HG03108 (cell line): ENCODE measurements around the gene GFOD2.
"Not testable (repeated sequence)": the region's sequence is repeated elsewhere in the genome, so short reads cannot be mapped to it uniquely, and the experiment has no call there.

ENCODE experiments used
- ATAC-seq: cut with Tn5 transposase; IDR thresholded peaks from one replicate; pipeline ENCODE4 v1.9.1; 2021; ENCODE audit warnings: moderate library complexity; ENCODE audit not compliant: unreplicated experiment

The GFOD2 gene

DNA sequence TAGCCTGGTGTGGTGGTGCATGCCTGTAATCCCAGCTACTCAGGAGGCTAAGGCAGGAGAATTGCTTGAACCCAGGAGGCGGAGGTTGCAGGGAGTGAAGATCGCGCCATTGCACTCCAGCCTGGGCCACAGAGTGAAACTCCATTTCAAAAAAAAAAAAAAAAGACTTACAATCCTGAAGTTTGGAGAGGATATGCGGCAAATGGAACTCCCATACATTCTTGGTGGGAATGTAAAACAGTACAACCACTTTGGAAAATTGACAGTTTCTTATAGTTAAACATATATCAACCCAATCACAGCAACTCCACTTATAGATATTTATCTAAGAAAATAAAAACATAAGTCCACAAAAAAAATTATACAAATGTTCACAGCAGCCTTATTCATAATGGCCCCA, 11.9 kb downstream of the GFOD2 start:
- ATAC-seq: no peak

DNA sequence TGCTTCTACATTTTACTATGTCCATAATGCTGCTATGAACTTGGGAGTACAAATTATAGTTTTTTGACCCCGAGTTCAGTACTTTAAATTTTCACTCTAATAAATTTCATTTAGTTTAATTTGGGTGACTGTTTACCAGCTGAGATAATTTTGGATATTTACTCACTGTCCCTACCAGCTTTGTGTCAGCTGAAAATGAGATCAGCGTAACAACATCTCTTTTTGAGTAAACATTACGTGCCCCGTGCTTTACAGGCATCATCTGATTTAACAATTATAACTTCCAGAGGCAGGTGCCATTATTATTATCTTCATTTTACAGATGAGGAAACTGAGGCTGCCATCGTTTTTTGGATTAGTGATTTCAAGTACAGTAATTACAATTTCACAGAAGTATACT, 15.0 kb downstream of the GFOD2 start:
- ATAC-seq: no peak

DNA sequence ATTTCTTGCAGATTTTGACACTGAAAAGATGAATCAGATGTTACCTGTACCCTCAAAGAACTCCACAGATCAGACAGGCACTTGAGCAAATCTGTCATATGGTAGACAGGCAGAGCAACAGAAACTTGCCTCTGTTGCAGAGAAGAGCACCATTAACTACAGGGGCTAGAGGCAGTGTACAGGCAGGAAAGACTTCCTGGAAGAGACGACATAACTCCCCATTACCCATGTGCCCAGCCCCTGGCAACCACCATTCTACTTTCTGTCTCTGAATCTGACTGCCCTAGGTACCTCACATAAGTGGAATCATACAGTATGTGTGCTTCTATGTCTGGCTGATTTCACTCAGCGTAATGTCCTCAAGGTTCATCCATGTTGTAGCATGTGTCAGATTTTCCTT, 15.5 kb downstream of the GFOD2 start:
- no peak for ATAC-seq

DNA sequence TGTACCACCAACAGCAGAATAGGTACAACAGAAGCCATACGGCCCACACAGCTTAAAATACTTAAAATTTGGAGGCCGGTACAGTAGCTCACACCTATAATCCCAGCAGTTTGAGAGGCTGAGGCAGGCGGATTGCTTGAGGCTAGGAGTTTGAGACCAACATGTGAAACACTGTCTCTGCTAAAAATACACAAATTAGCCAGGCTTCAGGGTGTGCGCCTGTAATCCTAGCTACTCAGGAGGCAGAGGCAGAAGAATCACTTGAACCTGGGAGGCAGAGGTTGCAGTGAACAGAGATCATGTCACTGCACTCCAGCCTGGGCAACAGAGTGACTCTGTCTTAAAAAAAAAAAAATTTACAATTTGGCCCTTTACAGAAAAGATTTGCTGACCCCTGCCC, 17.0 kb downstream of the GFOD2 start:
- no peak for ATAC-seq

DNA sequence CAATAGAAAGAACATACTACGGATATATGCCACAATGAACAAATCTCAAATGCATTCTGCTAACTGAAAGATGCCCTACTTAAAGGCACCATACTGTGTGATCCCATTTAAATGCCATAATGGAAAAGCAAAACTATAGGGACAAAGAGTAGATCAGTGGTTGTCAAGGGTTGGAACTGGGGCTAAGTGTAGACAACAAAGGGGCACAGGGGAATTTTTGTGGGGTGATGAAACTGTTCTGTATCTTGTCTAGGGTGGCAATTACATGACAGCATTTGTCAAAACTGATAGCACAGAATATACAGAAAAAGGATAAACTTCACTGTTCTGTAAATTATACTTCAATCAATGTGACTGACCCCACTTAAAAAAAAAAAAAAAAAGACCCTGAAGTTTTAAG, 17.7 kb downstream of the GFOD2 start:
- no peak for ATAC-seq

DNA sequence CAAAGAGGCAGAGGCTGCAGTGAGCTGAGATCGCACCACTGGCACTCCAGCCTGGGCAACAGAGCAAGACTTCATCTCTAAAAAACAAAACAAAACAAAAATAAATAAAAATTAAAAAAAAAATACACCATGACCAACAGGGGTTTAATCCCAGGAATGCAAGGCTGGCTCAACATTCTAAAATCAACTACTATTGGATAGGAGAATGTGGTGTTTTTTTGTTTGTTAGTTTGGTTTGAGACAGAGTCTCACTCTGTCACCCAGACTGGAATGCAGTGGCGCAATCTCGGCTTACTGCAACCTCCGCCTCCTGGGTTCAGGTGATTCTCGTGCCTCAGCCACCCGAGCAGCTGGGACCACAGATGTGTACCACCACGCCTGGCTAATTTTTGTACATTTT, 19.9 kb downstream of the GFOD2 start:
- ATAC-seq: no peak

DNA sequence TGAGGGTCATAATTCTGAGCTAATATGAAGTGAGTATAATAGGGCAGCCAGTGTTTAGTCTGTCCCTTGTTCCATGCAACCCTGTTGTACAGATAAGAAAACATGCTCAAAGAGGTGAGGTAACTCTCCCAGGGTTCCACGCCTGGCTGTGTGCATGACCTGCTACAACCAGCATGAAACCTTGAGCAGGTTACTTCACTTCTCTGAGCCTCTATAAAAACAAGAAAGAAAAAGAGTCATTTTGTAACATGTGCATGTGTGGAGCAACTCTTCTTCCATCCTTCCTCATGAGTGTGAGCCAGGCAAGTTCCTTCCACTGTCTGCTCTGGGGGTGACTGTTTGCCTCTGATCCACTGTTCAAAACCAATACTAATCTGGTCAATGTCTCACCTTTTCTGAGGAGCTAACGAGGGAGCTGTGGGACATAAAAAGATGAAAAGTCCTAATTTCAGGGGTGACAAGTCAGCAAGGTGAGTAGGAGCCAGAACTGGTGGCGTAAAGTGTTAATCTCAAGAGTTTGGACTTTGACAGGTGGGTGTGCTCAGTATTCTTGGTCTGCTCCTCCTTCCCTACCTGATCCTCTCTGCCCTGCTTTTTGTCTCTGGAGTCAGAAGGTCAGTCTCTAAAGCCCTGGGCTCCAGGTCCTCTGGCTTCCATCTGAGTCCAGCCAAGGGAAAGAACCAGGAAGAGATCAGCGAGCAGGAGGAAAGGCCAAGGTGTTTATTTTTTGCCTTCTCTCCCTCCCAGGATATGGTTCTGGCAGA, 21.5 kb downstream of the GFOD2 start:
- ATAC-seq: no peak

DNA sequence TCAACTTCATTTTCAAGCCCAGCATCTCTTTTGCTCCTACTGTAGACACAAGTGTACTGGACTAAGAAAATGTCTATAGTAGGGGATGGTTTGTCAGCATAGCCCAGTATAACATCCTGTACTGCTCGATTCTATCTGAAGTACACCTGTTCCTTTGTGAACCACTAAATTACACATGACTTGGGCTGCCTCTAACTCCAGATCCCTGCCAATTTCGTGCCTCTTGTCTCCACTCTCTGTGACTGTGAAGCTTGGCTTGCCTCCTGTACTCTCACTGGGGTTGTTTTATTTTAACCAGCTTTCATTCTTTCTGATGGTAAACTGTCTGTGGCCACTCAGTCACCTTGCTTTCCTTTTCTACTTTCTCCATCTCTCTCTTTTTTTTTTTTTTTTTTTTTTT, 24.5 kb downstream of the GFOD2 start:
- ATAC-seq: no peak

DNA sequence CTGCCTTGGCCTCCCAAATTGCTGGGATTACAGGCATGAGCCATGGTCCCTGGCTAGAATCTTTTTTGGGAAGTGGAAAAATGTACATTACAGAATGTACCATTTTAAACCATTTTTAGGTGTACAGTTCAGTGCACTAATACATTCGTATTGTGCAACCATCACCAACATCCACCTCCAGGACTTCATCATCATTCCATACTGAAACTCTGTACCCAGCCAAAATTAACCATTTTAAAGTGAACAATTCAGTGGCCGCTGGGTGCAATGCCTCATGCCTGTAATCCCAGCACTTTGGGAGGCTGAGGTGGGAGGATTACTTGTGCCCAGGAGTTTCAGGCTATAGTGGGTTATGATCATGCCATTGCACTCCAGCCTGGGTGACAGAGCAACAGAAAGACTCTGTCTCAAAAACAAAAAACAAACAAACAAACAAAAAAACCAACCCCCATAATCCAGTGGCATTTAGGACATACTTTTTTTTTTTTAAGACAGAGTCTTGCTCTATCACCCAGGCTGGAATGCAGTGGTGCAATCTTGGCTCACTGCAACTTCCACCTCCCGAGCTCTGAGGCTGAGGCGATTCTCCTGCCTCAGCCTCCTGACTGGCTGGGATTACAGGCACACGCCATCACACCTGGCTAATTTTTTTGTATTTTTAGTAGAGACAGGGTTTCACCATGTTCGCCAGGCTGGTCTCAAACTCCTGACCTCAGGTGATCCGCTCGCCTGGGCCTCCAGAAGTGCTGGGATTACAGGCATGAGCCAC, 25.4 kb downstream of the GFOD2 start:
- not testable (repeated sequence) for ATAC-seq

DNA sequence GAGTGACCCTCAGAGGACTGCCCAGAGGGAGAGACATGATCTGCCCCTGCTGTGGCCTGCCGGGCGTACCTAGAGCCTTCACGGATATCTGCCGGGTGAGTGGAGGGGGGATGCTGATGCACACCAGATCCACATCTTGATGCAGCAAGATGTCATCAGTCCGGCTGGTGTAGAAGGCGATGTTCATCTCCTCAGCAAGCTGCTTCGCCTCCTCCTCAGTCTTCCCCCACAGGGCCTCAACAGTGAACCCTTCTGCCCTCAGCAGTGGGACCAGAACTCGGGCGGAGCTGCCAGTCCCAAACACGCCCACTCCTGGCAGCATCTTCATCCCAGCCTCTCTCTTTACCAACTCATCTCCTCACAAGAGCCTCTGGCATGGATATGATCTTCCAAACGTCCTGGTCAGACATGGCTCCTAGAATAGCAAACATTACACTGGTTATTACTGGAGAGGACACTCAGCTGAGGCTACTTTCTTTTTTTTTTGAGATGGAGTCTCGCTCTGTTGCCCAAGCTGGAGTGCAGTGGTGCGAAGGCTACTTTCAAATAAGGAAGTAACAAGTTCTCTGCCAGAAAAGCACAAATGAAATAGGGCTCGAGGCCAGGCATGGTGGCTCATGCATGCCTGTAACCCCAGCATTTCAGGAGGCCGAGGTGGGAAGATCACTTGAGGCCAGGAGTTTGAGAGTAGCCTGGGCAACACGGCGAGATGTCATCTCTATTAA, 33.6 kb downstream of the GFOD2 start:
- no peak for ATAC-seq

DNA sequence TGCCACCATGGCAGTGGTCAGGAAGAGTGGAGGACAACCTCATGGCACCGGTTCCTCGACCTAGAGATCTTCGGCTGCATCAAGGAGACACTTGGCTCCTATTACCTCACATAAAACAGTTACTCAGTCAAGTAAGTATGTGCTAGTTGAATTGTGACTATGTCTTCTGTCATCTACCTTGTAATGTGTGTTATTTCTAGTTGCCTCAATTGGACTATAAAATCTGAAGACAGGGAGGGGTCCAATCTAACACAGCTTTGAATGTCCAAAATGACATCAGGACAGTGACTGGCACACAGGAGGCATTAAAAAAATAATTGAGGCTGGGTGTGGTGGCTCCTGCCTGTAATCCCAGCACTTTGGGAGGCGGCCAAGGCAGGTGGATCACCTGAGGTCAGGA, 35.3 kb downstream of the GFOD2 start:
- no peak for ATAC-seq

DNA sequence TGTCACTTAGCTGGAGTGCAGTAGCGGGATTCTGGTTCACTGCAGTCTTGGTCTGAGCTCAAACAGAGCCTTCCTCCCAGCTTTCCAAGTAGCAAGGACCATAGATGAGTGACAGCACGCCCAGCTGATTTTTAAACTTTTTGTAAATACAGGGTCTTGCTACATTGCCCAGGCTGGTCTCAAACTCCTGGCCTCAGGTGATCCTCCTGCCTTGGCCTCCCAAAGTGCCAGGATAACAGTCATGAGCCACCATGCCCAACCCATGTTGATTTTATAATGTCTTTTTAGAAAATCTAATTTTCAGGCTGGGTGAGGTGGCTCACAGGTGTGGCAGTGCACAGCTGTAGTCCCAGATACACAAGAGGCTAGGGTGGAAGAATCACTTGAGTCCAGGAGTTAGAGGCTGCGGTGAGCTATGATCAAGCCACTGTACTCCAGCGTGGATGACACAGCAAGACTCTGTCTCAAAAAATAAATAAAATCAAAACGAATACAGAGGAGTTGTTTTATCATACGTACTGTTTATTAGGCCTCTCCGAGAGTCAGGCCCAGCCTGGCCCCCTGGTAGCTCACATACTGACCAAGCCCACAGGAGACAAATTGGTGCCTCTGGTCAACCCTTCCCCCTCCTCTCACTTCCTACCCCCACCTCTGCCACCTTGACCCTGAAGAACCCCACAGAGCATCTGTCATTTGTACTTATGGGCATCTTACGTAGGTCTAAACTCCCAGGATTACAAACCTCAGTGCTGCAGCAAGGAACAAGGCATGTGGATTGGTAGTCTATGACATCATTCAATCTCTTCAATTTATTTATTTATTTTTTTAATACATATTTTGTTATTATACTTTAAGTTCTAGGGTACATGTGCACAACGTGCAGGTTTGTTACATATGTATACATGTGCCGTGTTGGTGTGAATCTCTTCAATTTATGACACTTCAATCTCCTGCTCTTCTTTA, 38.9 kb downstream of the GFOD2 start:
- ATAC-seq: no peak

DNA sequence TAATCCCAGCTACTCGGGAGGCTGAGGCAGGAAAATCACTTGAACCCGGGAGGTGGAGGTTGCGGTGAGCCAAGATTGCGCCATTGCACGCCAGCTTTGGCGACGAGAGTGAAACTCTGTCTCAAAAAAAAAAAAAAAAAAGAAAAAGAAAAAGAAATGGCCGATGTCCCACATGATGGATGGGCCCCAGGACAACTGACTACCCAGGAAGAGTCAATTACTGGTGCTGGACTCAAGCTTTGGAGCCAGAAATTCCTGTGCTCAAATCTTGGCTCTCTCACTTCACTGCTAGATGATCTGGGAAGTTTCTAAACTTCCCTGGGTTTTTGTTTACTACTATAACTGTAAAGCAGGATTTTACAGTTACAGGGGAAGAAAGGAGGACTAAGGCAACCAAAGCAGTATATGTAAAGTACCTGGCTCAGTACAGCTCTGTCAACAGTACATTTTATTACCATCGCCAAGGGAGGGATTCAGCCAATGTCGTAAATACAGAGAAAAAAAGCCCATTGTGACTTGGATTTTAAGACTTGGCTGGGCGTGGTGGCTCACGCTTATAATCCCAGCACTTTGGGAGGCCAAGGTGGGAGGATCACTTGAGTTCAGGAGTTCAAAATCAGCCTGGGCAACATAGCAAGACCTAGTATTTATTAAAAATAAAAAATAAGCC, 40.6 kb downstream of the GFOD2 start:
- ATAC-seq: no peak

DNA sequence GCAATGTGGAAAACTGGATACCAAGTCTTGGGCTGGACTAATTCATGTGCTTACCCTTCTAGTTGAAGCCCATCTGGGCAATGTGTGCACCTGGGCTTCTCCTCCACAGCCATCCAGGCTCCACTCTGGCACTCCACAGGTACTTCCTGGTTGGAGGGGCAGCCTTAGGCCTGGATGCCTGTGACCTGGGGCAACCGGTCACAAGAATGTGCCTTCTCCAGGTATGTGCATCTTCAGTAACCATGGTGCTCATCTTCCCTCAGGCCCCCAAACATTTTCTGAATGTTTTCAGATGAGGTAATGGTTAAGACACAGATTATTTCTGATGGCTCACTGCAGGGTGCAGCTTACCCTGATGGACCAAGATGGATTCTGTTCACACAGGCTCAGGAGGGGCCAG, 41.4 kb downstream of the GFOD2 start:
- ATAC-seq: no peak

DNA sequence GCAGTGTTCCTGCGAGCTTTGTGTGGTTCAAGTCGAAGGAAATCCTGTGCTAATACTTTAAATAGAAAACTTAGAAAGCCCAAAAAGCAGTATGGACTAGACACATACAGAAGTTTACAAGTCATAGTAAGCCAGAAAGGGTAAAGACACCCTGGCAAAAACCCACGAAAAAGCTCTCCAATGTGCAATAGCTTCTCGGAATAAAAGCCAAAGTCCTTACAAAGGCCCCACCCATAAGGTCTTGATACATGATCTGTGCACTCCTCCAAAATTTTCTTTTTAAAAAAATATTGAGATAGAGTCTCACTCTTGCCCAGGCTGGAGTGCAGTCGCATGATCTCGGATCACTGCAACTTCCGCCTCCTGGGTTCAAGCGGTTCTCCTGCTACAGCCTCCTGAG, 42.2 kb downstream of the GFOD2 start:
- ATAC-seq: no peak

DNA sequence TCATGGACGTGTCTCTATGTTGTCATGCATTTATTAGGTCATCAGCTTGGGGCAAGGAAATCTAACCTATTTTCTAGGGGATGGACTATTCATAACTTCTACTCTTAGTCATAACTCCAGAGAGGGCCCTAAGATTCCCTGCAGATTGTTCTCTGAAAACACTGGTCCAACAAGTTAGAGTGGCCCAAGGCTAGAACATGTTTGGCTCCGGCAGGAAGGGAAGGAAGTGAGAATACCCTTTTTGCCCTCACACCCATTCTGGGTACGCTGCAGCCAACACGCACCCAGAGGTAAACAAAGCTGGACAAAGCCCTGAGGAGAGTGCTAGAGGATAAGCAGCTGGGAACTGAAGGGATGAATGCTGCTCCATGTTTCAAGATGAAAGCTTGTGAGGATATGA, 42.6 kb downstream of the GFOD2 start:
- no peak for ATAC-seq

DNA sequence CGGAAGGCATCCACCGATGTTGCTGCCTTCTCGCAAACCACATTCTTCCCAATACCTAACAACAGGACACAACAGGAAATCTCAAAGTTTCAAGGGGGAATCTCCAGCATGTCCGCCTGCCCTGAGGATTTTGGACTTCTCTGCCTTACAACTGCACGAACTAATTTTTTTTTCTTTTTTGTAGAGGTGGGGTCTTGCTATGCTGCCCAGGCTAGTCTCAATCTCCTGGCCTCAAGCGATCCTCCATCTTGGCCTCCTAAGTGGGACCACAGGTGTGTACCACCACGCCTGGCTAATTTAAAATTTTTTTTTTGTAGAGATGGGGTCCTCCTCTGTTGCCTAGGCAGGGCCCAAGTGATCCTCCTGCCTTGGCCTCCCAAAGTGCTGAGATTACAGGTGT, 43.1 kb downstream of the GFOD2 start:
- no peak for ATAC-seq

DNA sequence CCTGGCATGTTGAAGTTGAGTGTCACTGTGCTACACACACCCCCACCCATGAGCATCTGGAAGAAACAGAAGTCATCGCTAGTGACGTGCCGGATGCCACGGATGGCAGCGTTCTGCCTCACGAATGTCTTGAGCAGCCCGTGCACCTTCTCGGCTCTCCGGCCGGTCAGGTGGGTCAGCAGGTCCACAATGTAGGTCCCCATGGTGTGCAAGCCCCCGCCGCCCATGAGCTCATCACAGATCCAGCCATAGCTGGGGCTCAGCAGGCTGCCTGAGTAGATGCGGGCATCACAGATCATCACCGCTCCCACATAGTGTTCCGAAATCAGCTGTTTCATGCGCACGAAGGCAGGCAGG, 43.6 kb downstream of the GFOD2 start:
- no peak for ATAC-seq

DNA sequence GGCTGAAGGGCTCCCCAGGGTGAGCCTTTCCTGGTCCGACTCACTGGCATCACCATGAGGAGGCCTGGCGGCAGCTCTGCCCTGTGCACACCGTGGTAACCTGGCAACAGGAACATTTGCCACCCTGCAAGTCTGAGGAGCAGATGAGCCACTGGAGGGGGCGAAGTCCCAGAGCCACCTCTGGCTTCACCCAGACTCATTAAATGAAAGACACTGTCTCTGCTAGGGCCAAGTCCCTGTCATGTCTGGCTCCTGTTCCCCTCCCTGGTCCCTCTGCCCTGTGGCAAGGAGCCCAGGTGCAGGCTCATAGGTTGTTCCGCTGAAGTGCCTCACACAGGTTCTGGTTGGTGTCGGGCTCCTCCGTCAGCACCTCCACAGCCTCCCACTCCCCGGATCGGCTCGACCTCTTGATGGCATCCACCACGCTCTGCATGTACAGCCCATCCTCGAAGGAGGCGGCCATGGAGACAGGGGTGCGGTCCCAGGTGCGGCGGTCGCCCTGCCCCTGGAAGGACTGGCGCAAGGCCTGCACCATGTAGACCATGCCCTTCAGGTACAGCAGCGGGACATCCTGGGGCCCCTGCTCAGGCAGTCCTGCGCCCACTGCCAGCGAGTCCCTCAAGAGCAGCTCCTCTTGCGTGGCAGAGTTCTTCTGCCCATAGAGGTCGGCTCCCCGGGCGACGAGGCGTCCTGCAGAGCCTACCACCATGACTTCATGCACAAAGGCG, 44.1 kb downstream of the GFOD2 start:
- ATAC-seq: no peak
